Activated naive CD8-positive, alpha-beta T cell treated with anti-CD3 and anti-CD28 coated beads, Interleukin-2, amount 50 U/mL, for 24 hours (primary cell): Measurements from ENCODE around the gene RNASE8.

Experiments
- ATAC-seq: fragments of 150-1000 bp; cut with Tn5 transposase; one replicate; pipeline ENCODE4 v1.10.0; 2021
- DNase-seq: peaks from one replicate; pipeline ENCODE4 v3.0.0; 2021
- H3K27ac Mint-ChIP-seq: one replicate; pipeline ENCODE4 v1.8.0; 2021; ENCODE audit warnings: mild to moderate bottlenecking, mixed read lengths
- H3K27me3 Mint-ChIP-seq: one replicate; pipeline ENCODE4 v1.8.0; 2021; ENCODE audit warnings: mixed read lengths
- H3K36me3 Mint-ChIP-seq: one replicate; pipeline ENCODE4 v1.8.0; 2021; ENCODE audit warnings: low read depth, mixed read lengths
- H3K4me1 Mint-ChIP-seq: one replicate; pipeline ENCODE4 v1.8.0; 2021; ENCODE audit warnings: mixed read lengths
- H3K4me3 Mint-ChIP-seq: one replicate; pipeline ENCODE4 v1.8.0; 2021; ENCODE audit warnings: mild to moderate bottlenecking, moderate library complexity, mixed read lengths
- H3K9me3 Mint-ChIP-seq: one replicate; pipeline ENCODE4 v1.8.0; 2021; ENCODE audit warnings: mixed read lengths

RNASE8 gene

DNA sequence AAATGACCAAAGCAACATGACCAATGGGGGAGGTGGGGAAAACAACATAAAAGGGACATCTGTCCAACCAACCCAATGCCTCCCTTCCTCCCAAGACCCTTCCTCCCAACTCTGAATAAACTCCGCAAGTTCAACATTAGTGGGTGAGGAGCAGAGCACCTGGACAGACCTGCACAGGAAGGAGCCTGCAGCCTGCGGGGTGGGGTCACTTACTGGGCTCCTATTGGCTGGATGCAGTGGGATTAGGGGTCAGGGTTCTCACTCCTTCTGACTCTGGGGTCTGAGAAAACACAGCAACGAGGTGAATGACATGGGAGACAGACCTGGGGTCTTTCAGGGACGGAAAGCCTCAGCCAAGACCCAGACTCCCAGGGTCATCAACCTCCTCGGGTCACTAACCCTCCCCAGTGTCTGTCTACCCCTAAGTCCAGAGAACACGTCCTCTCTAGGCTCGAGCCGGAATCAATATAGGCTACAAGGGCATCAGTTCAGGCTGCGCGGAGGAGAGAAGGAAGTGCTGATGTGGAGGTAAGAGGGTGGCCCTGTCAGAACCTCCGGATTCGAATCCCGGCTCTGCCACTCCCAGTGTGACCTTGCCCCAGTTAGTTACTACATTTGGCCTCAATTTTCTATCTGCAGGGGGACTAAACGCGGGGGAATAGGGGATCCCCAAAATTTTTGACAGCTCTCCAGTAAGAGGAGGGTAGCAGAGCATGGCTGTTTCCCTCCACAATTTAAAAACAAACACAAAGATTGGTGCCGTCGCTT lies 33.6 kb upstream of the RNASE8 start:
- Mint-ChIP-seq H3K27ac (peak overlapping the region; percentile 51), H3K4me1 (peaks cover 11% of the 10 kb centered on the region)
- no peak for ATAC-seq

DNA sequence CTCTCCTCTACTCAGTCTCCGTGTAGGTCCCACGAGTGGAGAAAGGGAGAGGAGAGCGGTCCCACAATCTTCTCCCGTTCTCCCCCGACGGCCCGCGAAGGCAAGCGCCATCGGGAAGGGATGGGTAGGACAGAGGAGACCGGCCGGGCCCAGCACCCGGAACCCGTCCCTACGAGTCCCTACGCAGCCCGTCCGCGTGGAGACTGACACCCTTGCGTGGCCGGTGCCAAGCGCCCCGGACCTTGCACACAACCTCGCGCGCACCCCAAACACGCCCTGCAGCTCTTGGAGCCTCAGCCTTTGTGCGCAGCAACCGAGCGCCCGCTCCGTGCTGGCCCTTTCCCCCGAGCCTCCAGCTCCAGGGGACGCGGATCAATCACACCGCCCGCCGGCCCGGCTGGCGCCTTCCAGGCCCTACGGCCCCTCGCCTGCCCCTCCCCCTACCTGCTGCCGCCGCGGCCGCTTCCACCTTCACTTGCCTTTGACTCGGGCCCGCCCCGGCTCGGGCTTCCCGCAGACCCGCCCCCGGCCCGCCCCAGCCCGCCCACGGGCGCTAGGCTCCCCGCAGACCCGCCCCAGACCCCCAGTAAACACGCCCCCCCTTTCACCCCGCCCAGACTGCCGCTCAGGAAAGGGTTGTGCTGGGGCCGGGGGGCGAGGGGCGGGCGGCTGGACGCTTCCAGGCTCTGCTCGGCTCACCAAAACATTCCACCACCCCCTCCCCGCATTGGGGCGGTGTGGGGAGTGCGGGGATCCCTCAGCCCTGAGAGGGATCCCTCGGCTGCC lies 32.8 kb upstream of the RNASE8 start, which contains the start of gene NDRG2:
NDRG2 (minus strand) TSS at position 477 of the 786 bp plus-strand sequence. CDS start 1,746 bp downstream, outside the sequence.
- Mint-ChIP-seq H3K9me3 (no peaks in the 10 kb centered on the region), H3K4me3 (peak within 1 kb of the TSS; percentile 76), H3K36me3 (no peaks in the 10 kb centered on the region), H3K4me1 (peaks cover 11% of the 10 kb centered on the region), H3K27me3 (peaks cover 8% of the 10 kb centered on the region), H3K27ac (peak within 1 kb of the TSS; percentile 51)
- ATAC-seq (peak; percentile 47), DNase-seq (peak; percentile 66)

More for the DNA sequence above, 33.6 kb upstream of the RNASE8 start:
- Mint-ChIP-seq H3K27me3 (peaks cover 8% of the 10 kb centered on the region), H3K4me3 (peak overlapping the region; percentile 76), H3K9me3 (no peaks in the 10 kb centered on the region), H3K36me3 (no peaks in the 10 kb centered on the region)
- peak; percentile 11 for DNase-seq

DNA sequence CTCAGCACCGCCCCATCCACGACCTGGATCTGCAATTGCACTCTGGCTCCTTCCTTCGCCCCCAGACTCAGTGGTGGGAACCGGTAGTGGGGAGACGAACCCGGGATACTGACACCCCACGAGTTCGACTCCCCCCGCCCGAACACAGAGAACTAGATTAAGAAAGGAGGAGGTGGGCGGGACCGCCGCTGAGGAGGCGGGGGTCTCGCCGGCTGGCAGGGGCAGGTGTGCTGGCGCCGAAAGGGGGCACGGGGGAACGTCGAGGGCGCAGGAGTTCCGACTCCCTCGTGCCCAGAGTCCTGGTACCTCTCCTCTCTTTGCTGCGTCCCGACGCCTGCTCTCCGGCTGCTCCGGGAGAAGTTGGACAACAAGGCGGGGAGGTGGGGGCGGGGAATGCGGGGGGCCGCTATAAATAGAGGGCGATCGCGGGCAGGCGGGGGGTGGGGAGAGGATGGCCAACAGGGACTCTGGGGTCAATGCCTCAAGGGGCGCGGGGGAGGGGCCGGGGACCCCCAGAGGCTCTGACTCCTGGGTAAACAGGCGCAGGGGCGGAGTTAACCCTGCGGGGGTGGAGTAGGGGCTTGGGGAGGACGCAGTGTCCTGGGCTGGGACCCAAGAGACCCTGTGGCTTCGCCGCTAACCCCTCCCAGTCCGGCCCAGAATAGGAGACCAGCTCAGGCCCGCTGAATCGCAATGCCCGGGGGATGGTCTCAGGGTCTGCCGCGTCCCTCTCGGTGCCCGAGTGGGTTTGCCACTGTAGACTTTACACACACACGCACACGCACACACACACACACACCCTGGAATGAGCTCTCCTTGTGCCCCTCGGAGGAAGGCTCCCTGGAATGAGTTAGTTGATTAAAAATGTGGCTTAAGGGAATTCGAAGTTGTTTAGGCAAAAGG lies 32.0 kb upstream of the RNASE8 start:
- no peak for ATAC-seq
- Mint-ChIP-seq H3K27ac (no peak overlapping the region), H3K36me3 (no peaks in the 10 kb centered on the region), H3K27me3 (peaks cover 8% of the 10 kb centered on the region), H3K4me3 (peak overlapping the region; percentile 66), H3K9me3 (no peaks in the 10 kb centered on the region), H3K4me1 (peaks cover 11% of the 10 kb centered on the region)
- no peak for DNase-seq

DNA sequence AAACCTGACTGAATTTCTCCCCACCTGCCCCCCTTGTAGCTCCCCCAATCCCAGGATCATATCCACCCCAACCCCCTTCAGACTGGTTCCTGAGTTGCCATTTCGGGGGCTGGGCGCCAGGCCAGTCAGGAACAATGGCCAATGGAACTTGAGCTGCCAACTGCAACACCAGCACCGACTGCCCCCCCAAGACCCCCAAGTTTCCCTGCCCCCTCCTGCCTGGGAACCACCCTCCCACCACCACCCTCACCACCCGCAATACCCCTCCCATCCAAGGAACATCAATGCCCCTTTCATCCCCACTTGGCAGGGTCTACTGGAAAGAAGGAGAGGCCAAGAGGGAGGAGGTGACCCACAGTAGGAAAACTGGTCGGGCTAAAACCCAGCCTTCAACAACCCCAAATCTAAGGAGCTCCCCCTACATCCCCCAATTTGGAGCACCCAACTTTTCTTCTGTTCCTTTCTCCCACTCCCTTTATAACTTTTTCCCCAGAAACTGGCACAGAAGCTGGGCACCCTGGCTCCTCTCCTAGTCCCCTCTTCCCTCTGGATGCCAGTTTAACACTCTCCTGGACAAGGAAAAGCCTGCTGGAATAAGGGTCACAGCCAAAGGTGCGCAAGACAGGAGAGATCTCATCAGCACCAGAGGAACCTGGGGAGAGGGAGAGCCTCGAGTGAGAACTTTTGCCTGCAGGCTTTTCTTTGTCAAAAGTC lies 31.2 kb upstream of the RNASE8 start:
- peaks cover 8% of the 10 kb centered on the region for H3K27me3 Mint-ChIP-seq

GRCh38 chr14:21026988-21027315 lies 30.7 kb upstream of the RNASE8 start:
- Mint-ChIP-seq H3K27ac (no peak overlapping the region), H3K4me3 (no peak overlapping the region), H3K27me3 (peaks cover 8% of the 10 kb centered on the region), H3K4me1 (peaks cover 11% of the 10 kb centered on the region), H3K36me3 (no peaks in the 10 kb centered on the region), H3K9me3 (no peaks in the 10 kb centered on the region)
- ATAC-seq (no peak), DNase-seq (no peak)

More for the DNA sequence above, 31.2 kb upstream of the RNASE8 start:
- Mint-ChIP-seq H3K9me3 (no peaks in the 10 kb centered on the region), H3K4me1 (peaks cover 11% of the 10 kb centered on the region), H3K36me3 (no peaks in the 10 kb centered on the region), H3K27ac (no peak overlapping the region), H3K4me3 (no peak overlapping the region)
- ATAC-seq, result no peak
- no peak for DNase-seq

- no peak within 1 kb of the TSS for H3K27ac Mint-ChIP-seq
- ATAC-seq (no peak), DNase-seq (no peak)
- no peaks in the 10 kb centered on the region for H3K4me1 Mint-ChIP-seq
- no peaks in the 10 kb centered on the region for H3K27me3 Mint-ChIP-seq
- no peak within 1 kb of the TSS for H3K4me3 Mint-ChIP-seq
- H3K9me3 Mint-ChIP-seq, result no peaks in the 10 kb centered on the region
- no peaks in the 10 kb centered on the region for H3K36me3 Mint-ChIP-seq
Measured at GRCh38 chr14:21029917-21030316, 27.7 kb upstream of the RNASE8 start, which contains the start of gene TPPP2. TSS of gene TPPP2 (plus strand) at chr14:21030217. CDS start at chr14:21030582, 365 bp downstream.

DNA sequence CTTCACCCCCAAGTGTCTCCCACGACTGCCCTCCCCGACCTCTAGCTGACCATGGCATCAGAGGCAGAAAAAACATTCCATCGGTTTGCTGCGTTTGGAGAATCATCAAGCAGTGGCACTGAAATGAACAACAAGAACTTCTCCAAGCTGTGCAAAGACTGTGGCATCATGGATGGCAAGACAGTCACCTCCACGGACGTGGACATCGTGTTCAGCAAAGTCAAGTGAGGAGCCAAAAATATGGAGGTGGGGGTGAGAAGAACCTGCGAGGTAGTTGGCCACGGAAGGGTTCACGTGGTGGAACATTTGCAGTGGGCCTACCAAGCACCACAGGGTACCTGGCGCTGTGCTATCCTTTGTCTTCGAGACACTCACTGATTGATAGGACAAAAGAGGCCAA lies 27.1 kb upstream of the RNASE8 start:
- H3K9me3 Mint-ChIP-seq, result no peaks in the 10 kb centered on the region
- H3K27me3 Mint-ChIP-seq, result no peaks in the 10 kb centered on the region
- no peak for DNase-seq
- no peaks in the 10 kb centered on the region for H3K36me3 Mint-ChIP-seq
- ATAC-seq, result no peak
- H3K27ac Mint-ChIP-seq, result no peak overlapping the region
- no peak overlapping the region for H3K4me3 Mint-ChIP-seq
- H3K4me1 Mint-ChIP-seq, result no peaks in the 10 kb centered on the region

- no peaks in the 10 kb centered on the region for H3K27me3 Mint-ChIP-seq
- no peak overlapping the region for H3K27ac Mint-ChIP-seq
- no peaks in the 10 kb centered on the region for H3K9me3 Mint-ChIP-seq
- H3K36me3 Mint-ChIP-seq, result no peaks in the 10 kb centered on the region
- H3K4me1 Mint-ChIP-seq, result no peaks in the 10 kb centered on the region
- H3K4me3 Mint-ChIP-seq, result no peak overlapping the region
- DNase-seq (no peak), ATAC-seq (no peak)
Measured at GRCh38 chr14:21032326-21033132, 25.1 kb upstream of the RNASE8 start.

DNA sequence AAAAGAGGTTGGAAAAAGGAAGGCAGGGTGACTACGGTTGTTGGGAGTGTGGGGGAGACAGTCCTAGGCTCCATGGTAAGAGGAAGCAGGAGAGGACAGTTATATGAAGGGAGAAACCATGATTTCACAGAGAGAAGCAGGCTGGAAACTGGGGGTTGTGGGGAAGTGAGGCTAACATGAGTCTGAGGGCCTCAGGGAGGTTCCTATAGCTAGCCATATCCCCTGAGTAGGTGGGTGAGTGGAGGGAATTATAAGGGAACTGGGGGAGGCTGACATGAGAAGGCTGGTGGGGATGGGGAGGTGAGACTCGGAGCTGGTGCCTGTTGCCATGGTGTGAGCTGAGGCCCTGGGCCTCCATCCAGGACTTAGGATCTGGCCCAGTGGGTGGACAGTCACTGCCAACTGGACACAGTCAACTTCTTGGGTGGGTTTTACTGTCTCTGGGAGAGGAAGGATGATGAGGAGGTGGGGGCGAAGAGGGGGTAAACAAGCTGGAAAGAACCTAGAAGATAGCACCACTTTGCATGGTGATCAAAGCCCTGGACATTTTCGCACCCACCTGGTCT lies 24.4 kb upstream of the RNASE8 start:
- no peak for ATAC-seq
- no peak overlapping the region for H3K4me3 Mint-ChIP-seq
- H3K27ac Mint-ChIP-seq, result no peak overlapping the region
- no peaks in the 10 kb centered on the region for H3K36me3 Mint-ChIP-seq
- no peaks in the 10 kb centered on the region for H3K9me3 Mint-ChIP-seq
- no peak for DNase-seq
- H3K4me1 Mint-ChIP-seq, result no peaks in the 10 kb centered on the region
- no peaks in the 10 kb centered on the region for H3K27me3 Mint-ChIP-seq

DNA sequence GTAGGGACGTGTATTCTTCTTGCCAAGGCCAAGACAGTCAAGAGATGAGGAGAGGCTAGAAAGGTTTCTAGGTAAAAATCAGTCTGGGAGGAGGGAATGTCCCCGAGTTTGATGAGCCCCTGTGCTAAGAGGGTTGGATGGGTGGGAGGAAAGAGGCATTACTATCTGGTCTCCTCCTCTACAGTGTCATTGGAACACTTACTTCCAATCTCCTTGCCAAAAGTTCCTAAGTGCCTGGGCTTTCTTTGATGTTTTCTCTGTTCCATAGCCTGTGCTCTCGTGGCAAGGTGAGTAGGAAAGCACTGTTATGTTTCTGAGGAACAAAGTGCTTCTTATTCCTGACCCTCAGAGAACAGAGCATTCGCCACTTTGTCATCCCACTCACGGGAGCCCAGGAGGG lies 22.9 kb upstream of the RNASE8 start, which contains the start of gene RNASE13:
RNASE13 (minus strand) TSS at position 101 of the 400 bp plus-strand sequence. CDS start 519 bp downstream, outside the sequence.
- Mint-ChIP-seq H3K4me1 (no peaks in the 10 kb centered on the region), H3K9me3 (no peaks in the 10 kb centered on the region), H3K36me3 (no peaks in the 10 kb centered on the region), H3K27ac (no peak within 1 kb of the TSS), H3K27me3 (no peaks in the 10 kb centered on the region), H3K4me3 (no peak within 1 kb of the TSS)
- ATAC-seq (no peak), DNase-seq (no peak)

- Mint-ChIP-seq H3K27ac (no peak overlapping the region), H3K36me3 (no peaks in the 10 kb centered on the region), H3K9me3 (no peaks in the 10 kb centered on the region), H3K4me3 (no peak overlapping the region), H3K27me3 (peaks cover under 1% of the 10 kb centered on the region), H3K4me1 (no peaks in the 10 kb centered on the region)
- no peak for ATAC-seq
- no peak for DNase-seq
Measured at GRCh38 chr14:21036751-21037150, 20.9 kb upstream of the RNASE8 start.

GRCh38 chr14:21037156-21037555 lies 20.5 kb upstream of the RNASE8 start:
- Mint-ChIP-seq H3K27me3 (peaks cover 4% of the 10 kb centered on the region), H3K36me3 (no peaks in the 10 kb centered on the region), H3K27ac (no peak overlapping the region), H3K9me3 (no peaks in the 10 kb centered on the region), H3K4me1 (no peaks in the 10 kb centered on the region), H3K4me3 (no peak overlapping the region)
- ATAC-seq (no peak), DNase-seq (no peak)
